ENCODE measurements around the gene GPRC5A. TPM values are rescaled to one million over a fixed set of nuclear protein-coding genes. Genes with fewer than 3 reads are reported as not detected.

Gene GPRC5A
- total and polyA plus RNA-seq, 2 of the 4 experiments (the other 2 are of a cell fraction) = 49.6 to 201 TPM

- 40% methylated on average over 1 of the region's 4 CpGs; no CpG with 5 or more reads in 1 of the 2 experiments for WGBS, 2 experiments (ENCODE audit: extremely low coverage in 2 of 2, insufficient read length in 1 of 2)
- H3K9me1 ChIP-seq (ENCODE audit: insufficient read depth, low read length) = no peaks in the 10 kb centered on the region
- no peak overlapping the region for H3K56ac ChIP-seq (ENCODE audit: extremely low read depth, insufficient read depth, low read length)
- H4K91ac ChIP-seq (ENCODE audit: insufficient read depth, low read depth, low read length) = no peak overlapping the region
- H3K4me3 ChIP-seq (ENCODE audit: insufficient read depth, low read depth, low read length) = no peak overlapping the region
- no peak overlapping the region for H3K9ac ChIP-seq (ENCODE audit: low read depth, low read length)
- TF ChIP-seq RAD21 (IDR thresholded peaks at IDR 0.05; ENCODE audit: low read length) = no peak
- TF ChIP-seq, protein P1, sequence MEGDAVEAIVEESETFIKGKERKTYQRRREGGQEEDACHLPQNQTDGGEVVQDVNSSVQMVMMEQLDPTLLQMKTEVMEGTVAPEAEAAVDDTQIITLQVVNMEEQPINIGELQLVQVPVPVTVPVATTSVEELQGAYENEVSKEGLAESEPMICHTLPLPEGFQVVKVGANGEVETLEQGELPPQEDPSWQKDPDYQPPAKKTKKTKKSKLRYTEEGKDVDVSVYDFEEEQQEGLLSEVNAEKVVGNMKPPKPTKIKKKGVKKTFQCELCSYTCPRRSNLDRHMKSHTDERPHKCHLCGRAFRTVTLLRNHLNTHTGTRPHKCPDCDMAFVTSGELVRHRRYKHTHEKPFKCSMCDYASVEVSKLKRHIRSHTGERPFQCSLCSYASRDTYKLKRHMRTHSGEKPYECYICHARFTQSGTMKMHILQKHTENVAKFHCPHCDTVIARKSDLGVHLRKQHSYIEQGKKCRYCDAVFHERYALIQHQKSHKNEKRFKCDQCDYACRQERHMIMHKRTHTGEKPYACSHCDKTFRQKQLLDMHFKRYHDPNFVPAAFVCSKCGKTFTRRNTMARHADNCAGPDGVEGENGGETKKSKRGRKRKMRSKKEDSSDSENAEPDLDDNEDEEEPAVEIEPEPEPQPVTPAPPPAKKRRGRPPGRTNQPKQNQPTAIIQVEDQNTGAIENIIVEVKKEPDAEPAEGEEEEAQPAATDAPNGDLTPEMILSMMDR (conservative IDR thresholded peaks at IDR 0.05; ENCODE audit: low read depth, low read length) = no peak
- TF ChIP-seq MAZ (IDR thresholded peaks at IDR 0.05; ENCODE audit: borderline replicate concordance, low read depth, low read length) = no peak
- TF ChIP-seq POLR2A (IDR thresholded peaks at IDR 0.05; ENCODE audit: low read depth, low read length) = no peak
- TF ChIP-seq NFE2L2 (IDR thresholded peaks at IDR 0.05; ENCODE audit: low read depth, low read length) = no peak
- no peak for TF ChIP-seq RFX5 (IDR thresholded peaks at IDR 0.05; ENCODE audit: low read depth, low read length)
- no peak for TF ChIP-seq CEBPB (IDR thresholded peaks at IDR 0.05; ENCODE audit: low read depth, low read length)
- TF ChIP-seq MAFK (IDR thresholded peaks at IDR 0.05; ENCODE audit: low read depth, low read length) = no peak
- no peak for TF ChIP-seq FOS (IDR thresholded peaks at IDR 0.05; ENCODE audit: low read depth, low read length)
- TF ChIP-seq MXI1 (IDR thresholded peaks at IDR 0.05; ENCODE audit: borderline replicate concordance, low read depth, low read length) = no peak
- no peak for TF ChIP-seq BHLHE40 (IDR thresholded peaks at IDR 0.05; ENCODE audit: low read depth, low read length)
- TF ChIP-seq RCOR1 (IDR thresholded peaks at IDR 0.05; ENCODE audit: insufficient replicate concordance, low read length) = no peak
- TF ChIP-seq, protein P2, sequence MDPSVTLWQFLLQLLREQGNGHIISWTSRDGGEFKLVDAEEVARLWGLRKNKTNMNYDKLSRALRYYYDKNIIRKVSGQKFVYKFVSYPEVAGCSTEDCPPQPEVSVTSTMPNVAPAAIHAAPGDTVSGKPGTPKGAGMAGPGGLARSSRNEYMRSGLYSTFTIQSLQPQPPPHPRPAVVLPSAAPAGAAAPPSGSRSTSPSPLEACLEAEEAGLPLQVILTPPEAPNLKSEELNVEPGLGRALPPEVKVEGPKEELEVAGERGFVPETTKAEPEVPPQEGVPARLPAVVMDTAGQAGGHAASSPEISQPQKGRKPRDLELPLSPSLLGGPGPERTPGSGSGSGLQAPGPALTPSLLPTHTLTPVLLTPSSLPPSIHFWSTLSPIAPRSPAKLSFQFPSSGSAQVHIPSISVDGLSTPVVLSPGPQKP (IDR thresholded peaks at IDR 0.05; ENCODE audit: borderline replicate concordance, low read depth, low read length) = no peak
- no peak for TF ChIP-seq SMC3 (IDR thresholded peaks at IDR 0.05; ENCODE audit: low read depth, low read length)
- H3K79me1 ChIP-seq (ENCODE audit: low read depth in 1 of 2, low read length in 2 of 2) = no peaks in the 10 kb centered on the region
- H3K4me1 ChIP-seq (ENCODE audit: control insufficient read depth, insufficient read depth, low read length) = peaks cover 5% of the 10 kb centered on the region; the same call in 1 of the 2 replicates
- dilution Hi-C loops (cut with HindIII; ENCODE audit: low sequenced_read_pairs, unreplicated experiment) (no loop called here), in situ Hi-C loops (cut with MboI; ENCODE audit: low sequenced_read_pairs) (no loop called here), intact Hi-C loops (cut with micrococcal nuclease) (no loop called here)
- CTCF ChIA-PET = interaction anchor here (0.6 kb wide), 1 partner anchor 55 kb away, joined by 4 read pairs; no protein-coding TSS in a partner anchor
- ATAC-seq (ENCODE audit: low read depth) (no peak), DNase-seq (no peak)
- no peak overlapping the region for H2AK5ac ChIP-seq (ENCODE audit: low read depth, low read length)
- BruUV-seq (replicated peaks) = no TSS peak
- H3K9me3 ChIP-seq (ENCODE audit: control insufficient read depth, insufficient read depth, low read length) = no peaks in the 10 kb centered on the region
- H4K20me1 ChIP-seq (ENCODE audit: insufficient read depth, low read length) = no peaks in the 10 kb centered on the region
- no peak overlapping the region for H2BK15ac ChIP-seq (ENCODE audit: low read depth, low read length)
- no peaks in the 10 kb centered on the region; the same call in 1 of the 2 replicates for H3K36me3 ChIP-seq (ENCODE audit: control insufficient read depth, insufficient read depth, low read length)
- no peak overlapping the region for H4K8ac ChIP-seq (ENCODE audit: low read depth in 2 of 2, low read length in 2 of 2)
- H3K18ac ChIP-seq (ENCODE audit: low read depth, low read length) = no peak overlapping the region
- H2BK20ac ChIP-seq (ENCODE audit: low read depth, low read length) = no peak overlapping the region
- H2BK5ac ChIP-seq (ENCODE audit: low read depth, low read length, poor library complexity, severe bottlenecking) = no peak overlapping the region
- no peak overlapping the region for H2AFZ ChIP-seq (replicated peaks; ENCODE audit: low read length, poor library complexity)
- H2AK9ac ChIP-seq (replicated peaks; ENCODE audit: low read depth, low read length, poor library complexity) = no peak overlapping the region
- no peak overlapping the region for H3K4ac ChIP-seq (ENCODE audit: low read depth, low read length)
- POLR2A ChIA-PET (ENCODE audit: unreplicated experiment) = no interaction called here
- H3K27me3 ChIP-seq (ENCODE audit: control insufficient read depth, insufficient read depth, low read length) = no peaks in the 10 kb centered on the region
- H2BK120ac ChIP-seq (ENCODE audit: low read depth, low read length) = no peak overlapping the region
- H3K27ac ChIP-seq (ENCODE audit: insufficient read depth, low read length) = no peak overlapping the region
- H3K14ac ChIP-seq (replicated peaks; ENCODE audit: low read depth, low read length) = no peak overlapping the region; the same call in 1 of the 2 replicates
- no peak overlapping the region for H4K5ac ChIP-seq (ENCODE audit: low read depth, low read length)
- no peak overlapping the region for H3K4me2 ChIP-seq (ENCODE audit: low read depth, low read length)
- H3K23ac ChIP-seq (ENCODE audit: low read depth, low read length) = no peak overlapping the region
Observed at GRCh38 chr12:12964255-12964654, 72.9 kb downstream of the GPRC5A start.
